D341Med (cell line): ENCODE data around the gene MXD4.

Experiments
- DNase-seq: peaks from one replicate; pipeline ENCODE4 v3.0.0; 2012; ENCODE audit warnings: low spot score

The MXD4 gene

DNA sequence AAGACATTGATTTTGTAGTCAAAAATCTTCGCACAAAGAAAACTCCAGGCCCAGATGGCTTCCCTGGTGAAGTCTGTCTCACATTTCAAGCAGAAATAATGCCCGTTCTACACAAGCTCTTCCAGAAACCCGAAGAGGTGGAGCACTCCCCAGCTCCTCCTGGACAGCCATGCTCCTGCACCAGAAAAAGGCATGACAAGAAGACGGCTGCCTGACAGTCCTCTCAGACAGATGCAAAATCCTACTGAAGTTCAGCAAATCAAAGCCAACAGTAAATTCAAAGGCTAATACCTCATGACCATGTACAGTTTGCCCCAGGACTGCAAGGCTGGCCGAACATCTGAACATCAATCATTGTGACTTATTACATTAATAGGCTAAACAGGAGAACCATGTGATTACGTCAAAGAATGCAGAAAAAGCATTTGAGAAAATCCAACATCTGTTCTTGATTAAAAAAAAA lies 30.8 kb upstream of the MXD4 start:
- peak; percentile 29 for DNase-seq

DNA sequence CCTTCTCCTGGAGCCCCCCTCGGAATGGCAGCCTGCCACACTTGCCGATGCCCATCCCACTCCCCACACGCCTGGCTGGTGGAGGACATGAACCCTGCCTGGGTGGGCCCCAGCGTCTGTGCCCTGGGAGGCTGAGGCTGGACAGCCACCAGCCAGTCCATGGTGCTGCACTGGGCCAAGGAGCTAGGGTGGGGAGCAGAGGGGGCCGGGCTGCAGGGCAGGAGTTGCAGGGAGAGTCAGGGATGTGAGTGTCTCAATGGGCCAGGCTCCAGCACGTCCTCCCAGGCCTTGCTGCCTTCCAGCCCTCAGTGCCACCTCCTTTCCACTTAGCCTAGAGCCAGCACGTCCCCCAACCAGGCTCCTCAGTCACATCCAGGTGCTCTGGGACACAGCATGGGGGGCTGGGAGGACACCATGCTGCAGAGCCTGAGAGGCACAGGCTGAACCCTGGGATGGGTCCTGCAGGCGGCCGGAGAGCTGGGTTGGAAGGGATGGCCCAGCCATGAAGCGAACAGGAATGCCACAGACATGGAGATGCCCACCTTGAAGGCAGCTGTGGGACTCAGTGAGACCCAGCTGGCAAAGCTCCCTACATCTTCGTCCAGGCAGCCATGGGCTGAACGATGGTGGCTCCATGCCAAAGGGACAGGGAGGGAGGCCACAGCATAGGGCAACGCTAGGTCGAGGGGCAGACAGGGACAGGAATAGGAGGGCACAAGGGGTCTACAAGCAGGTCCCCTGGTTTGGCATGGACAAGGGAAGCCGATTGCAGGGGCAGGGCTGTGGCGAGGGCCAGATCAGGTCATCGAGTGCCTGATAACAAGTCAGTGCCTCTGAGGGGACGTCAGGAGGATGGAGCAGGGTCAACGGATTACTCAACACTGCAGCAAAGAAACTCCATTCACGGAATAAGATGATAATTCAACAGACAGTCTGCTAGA lies 30.1 kb upstream of the MXD4 start:
- peak; percentile 33 for DNase-seq

DNA sequence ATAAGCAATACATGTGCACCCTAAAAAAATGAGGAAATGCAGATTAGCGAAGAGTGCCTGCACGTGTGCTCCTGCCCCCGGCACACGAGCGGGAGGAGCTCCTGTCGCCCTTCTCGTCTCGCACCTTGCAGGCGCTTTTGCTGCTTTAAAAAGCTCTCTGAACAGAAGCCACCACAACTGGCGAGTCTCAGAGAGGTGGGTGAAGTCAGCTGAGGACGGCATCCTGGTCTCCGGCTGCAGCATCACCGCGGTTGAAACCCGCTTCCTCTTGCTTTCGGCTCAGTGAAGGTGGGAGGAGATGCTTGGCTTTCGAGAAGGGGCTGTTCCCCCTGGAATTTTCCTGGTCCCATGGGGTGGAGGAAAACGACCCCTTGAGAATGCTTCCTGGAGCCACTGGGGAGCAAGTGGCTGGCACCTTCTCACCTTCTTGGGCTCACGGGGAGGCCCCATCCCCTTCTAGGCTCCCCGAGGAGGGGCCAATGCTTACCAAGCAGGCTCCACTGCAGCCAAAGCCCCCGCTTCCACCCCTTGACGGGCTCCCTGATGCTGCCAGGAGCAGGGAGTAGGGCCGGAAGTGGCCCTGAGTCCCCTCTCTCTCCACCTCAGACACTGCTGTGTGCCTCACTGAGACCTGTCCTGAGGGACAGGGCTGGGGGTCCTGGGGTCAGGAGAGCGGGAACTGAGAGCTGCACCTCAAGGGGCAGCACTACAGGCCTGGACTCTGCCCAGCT lies 29.2 kb upstream of the MXD4 start:
- peak; percentile 27 for DNase-seq

DNA sequence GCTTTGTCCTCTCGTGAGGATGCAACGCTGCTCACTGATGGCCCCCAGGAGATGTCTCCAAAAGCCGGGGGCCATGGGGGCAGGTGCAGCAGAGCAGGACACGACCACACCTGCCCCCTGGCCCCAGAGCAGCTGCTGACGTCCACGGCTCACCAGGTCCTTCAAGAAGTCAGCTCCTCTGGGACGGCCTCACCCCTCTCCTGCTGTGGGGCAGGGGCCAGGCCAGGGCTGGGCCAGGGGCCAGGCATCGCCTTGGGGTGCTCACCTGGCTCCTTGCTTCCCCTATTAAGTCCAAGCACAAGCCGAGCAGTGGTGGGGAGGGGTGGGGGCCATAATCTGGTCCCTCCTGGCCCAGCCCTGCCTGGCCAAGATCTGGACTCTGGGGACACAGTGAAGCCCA lies 28.6 kb upstream of the MXD4 start:
- no peak for DNase-seq

DNA sequence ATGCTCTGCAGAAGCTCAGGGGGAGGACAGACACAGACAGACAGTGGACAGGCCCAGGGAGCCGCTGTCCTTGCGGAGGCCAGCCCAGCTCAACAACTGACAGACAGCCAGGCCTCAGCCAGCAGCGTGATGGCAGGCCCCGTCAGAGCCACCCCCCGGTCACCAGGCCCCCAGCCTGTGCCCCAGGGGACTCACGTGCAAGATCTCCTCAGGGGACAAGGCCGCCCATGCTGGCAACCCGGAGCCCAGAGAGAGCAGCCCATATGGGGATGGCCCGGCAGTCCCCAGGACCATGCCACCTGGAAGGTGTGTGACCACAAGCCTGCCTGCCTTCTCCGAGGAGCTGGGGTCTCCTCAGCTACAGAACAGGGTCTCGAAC lies 28.0 kb upstream of the MXD4 start:
- DNase-seq, result no peak

DNA sequence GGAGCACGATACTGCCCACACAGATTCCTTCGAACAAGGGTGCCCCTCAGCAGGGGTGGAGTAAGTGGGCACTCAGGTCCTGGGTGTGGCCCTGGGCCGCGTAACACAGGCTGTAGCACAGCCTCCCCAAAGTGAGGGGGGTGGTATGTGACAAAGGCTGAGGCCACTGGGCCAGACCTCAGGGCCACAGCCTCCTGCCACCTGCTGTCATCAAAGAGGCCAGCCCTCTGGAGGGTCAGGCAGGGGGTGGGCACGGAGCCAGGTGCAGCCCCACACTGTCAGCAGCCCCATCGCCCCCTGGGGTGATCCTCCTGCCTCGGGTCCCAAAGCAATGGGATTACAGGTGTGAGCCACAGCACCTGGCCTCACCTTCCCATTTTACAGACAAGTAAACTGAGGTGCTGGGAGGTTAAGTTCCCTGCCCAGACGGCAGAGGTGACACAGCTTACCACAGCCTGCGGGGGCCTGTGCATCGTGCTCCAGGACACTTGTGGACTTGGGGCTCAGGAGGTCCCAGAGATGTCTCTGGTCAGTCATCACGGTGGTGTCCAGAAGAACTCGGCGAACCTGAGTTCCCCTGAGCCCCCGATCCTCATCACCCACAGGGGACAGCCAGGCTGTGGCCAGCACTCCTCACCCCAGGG lies 27.5 kb upstream of the MXD4 start:
- no peak for DNase-seq

DNA sequence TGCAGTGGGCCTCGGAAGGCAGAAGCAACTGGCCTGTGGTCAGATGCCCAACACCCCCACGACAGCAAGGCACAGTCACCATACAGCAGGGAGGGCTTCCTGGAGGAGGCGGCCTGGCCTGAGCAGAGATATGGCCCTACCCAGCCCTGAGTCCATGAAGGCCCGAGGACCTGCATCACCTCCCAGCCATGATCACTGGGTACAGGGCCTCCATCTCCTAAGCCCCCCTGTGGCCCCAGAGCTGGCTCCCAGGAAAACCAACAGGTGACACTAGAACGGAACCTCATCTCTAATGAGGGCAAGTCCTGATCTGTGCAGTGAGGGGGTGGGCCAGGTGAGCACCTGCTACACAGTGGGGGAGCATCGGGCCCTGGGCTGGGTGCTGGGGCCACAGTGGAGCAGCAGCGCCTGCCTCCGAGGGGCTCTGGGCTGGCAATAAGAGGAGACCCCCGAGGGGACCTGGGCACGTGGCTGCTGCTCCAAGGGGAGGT lies 26.2 kb upstream of the MXD4 start:
- DNase-seq, result no peak

DNA sequence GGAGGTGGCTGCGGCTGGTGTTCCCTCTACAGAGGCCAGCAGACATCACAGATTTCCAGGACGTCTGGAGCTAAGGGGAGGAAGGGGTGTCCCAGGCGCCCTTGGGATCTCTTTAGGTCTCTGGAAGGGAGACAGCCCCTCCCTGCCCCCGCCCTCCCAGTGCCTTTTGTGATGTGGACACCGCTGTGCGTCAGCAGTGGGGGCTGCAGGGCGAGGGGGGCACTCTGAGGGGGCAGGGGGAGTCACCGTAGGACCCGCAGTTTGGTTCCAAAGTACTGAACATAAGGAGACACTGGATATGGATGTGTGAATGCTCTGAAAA lies 25.6 kb upstream of the MXD4 start:
- no peak for DNase-seq

DNA sequence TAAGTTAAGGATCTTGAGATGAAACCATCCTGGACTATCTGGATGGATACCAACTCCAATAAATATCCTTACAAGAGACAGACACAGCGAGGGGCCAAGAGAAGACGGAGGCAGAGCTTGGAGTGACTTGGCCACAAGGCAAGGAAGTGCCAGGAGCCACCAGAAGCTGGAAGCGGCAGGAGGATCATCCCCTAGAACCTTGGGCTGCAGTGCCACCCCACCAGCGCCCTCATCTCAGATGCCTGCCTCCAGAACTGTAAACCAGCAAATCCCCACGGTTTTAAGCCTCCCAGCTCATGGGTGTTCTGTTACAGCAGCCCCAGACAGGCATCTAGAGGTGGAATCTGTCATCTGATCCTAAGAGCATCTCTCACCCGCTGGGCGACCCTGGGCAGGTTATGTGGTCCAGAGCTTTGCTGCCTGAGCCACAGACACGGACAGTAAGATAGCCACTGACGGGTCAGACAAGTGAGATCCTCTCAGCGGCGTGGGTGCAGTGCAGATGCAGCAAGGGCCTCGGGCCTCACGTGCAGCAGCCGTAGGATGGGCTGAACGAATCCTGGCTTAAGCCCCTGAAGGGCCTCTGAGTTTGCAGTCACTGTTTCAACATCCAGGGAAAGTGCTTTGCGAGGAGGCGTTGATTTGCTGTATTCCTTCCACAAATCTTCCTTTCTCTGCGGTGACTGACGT lies 25.1 kb upstream of the MXD4 start:
- DNase-seq, result no peak

DNA sequence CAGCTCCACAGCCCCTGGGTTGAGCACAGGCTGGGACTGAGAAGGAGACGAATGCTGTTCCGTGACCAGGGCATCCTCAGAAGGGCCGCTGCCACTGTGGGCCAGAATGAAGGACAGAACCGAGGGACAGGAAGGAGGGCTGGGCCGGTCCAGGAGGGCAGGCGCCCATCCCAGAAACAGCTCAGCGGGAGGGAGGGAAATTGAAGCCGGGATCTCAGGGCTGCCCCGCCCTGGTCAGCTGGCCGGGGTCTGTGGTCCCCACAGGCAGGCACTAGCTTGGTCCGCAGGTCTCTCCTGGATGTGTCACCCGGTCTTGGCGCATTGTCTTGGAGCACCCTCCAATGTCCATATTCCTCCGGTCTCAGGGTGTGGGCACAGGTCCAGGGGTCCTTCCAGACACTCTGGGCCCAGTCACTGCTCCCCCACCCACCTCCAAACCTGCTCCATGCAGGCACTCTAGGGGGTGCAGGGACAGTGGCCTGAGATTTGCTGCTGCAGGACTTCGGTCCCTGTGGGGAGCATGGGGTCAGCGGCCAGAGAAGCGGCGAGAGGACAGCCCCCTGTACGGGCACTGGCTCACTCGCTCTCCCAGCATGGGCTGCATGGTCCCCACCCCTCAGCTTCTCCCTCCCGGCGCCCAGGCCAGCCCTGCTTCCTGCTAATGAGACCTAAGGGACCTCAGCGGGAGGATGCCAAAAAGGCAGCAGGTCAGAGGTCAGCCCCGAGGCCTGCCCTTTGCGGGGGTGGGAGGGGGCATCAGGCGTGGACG lies 23.9 kb upstream of the MXD4 start:
- DNase-seq, result no peak

DNA sequence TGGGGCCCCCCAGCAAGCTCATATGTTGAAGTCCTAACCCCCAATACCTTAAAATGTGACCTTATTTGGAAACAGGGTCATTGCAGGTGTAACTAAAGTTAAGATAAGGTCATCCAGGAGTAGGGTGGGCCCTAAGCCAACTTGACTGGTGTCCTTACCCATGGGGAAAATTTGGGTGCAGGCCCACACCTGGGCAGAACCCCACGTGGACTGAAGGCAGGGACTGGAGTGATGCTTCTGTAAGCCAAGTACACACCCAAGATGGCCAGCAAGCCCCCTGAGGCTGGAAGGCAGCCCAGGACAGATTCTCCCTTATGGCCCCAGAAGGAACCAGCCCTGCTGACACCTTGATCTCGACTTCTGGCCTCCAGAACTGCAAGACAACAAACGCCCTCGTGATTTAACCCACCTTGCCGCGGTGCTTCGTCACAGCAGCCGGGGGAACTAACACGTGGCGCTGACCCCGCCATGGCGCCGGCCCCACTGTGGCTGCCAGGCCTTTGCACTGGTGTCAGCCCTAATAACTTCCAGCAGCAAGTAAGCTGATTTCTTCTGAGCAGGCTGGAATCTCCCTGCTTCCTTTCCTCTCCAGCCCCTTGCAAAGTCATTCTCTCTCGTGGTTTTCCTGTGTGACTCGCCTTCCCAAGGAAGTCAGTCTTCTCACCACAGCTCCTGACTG lies 23.2 kb upstream of the MXD4 start:
- DNase-seq, result no peak

DNA sequence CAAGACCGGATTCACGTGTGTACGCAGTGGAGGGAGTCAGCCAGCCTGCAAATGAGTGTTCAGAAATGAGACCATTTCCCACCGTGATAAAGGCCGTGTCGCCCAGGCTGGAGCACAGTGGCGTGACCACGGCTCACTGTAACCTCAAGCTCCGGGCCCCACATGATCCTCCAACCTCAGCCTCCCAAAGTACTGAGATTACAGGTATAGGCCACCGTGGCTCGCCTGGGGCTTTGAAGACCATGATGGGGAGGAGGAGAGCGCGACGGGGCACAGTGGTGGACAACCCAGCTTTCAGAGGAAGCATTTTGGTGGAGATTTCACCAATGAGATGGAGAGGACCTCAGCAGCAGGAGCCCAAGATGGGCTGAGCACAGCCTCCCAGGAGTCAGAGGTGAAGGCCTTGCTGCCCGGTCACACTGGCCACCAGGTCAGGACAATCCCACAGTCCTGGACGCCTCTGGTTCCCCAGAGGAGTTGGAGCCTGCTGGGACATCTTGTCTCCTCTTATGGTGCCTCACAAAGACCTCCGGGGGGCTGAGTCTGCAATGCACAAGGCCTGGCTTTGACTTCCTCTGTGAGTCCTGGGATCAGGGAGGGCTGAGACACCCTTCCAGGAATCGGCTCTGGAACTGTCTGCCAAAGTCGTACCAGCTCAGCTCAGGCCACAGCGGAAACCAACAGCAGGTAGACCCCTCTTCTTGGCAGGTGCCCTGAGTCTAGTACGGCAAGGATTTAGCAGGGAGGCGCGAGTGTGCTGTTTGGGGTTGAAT lies 22.4 kb upstream of the MXD4 start:
- DNase-seq, result no peak

DNA sequence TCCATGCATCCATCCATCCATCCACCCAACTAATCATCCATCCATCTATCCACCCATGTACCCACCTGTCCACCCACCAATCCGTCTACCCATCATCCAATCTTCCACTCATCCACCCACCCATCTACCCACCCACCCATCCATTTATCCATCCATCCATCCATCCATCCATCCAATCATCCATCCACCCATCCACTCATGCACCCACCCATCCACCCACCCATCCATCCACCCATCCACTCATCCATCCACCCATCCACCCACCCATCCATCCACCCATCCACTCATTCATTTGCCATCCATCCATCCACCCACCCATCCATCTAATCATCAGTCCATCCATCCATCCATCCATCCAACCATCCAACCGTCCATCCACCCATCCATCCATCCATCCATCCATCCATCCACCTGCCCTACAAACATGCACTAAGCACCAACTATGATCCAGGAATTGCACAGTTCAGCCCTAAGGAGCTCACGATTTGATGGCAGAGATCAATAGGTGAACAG lies 21.3 kb upstream of the MXD4 start:
- DNase-seq, result no peak

DNA sequence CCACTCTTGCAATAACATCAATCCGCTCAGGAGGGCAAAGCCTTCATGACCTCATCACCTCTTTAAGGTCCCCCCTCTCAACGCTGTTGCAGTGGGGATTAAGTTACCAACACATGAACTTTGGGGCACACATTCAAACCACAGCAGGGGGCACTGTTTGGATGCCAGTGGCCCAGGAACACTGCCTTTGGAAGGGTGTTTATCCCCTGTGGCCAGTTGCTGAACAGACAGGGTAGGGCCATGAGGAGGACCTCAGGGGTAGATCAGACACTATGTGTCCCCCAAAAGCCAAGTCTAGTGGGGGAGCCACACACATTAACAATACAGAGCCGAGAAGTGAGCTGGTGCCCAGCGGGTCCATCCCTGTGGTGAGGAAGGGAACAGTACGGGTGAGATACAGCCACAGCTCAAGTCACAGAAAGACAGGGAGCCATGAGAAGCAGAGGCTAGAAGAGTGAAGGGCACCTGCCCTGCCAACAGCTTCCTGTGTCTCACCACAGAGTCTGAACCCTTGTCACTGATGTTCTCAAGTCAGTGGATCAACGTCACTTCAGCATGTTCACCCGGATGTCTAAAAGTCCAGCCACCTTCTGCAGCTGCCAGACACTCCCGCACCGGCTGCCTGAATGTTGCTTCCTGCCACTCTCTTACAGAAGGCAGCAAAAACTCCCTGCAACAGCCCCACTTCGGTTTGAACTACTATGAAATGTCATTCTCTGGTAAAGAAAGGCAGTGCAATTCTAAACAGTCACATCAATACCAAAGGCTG lies 19.9 kb upstream of the MXD4 start:
- no peak for DNase-seq

DNA sequence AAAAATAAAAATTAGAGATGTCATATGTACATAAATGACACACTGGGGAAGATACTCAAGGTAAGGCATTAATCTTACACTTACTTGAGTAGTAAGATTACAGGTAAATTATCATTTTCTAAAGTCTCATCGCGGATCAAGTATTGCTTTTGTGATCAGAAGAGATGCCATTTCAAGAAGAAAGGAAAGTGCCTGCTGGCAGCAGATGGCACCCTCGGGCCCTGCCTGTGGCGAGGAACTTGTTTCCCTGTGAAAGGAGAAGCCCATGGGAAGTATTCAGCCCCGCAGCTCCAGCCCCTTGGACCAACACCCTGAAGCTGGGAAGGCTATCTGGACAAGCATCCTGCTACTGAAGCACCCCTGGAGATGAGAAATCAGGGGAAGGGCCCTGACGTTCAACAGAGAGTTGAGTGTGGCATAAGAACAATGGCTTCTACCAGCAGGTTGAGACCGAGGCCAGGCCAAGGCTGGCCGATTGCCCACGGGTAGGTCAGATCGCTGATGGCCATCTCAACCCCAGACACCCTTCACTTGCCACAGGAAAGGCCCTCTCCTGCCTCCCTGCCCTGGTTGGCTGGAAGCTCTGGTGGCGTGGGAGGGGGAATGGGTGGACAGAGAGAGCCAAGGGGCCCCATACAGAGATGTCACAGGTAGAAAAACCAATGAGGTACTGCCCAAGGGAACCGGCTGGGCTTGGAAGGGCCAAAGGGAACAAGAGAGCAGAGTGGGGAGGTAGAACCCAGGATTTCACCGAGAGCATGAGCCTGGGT lies 18.8 kb upstream of the MXD4 start:
- DNase-seq, result no peak

DNA sequence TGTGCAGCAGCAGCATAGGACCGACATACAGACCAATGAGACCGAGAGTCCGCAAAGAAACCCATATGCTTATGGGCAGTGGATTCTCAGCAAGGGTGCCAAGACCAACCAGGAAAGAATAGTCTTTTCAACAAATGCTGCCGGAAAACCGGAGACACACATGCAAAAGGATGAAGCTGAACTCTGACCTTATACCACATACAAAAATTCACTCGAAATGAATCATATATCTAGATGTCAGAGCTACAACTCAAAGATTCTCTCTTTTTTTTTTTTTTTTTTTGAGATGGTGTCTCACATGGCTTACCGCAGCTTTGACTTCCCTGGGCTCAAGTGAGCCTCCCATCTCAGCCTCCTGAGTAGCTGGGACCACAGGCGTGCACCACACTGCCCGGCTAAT lies 16.0 kb upstream of the MXD4 start:
- no peak for DNase-seq

DNA sequence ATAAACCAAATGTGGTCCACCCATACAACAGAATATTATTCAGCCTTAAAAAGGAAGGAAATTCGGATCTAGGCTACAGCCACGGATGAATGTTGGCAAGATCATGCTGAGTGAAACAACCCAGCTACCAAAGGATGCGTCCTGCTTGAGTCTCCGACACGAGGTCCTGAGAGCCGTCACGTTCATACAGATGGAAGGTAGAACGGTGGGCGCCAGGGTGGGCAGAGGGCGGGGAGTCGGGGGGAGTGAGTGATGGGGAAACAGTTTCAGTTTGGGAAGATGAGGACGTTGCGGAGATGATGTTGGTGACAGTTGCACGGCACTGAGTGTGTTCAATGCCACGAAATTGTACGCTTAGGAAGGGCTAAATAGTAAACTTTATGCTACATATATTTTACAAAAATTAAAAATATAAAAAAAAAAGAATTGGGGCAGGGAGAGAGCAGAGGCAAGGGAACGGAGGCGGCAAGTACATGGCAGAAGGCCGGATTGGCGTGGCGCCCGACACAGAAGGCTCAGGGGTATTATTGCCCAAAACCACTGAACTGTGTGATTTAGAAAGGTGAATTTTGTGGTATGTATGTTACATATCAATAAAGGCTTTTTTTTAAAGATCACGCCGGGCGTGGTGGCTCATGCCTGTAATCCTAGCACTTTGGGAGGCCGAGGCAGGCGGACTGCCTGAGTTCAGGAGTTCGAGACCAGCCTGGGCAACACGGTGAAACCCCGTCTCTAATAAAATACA lies 14.8 kb upstream of the MXD4 start:
- no peak for DNase-seq
